ENCODE results near the gene CD80.

CD80 gene

GRCh38 chr3:119492810-119493209 lies 66.6 kb downstream of the CD80 start:
- DNase-seq (ENCODE audit: low read depth in 1 of 2, low spot score in 1 of 2) = no peak
- no peak for TF ChIP-seq JUND (IDR thresholded peaks at IDR 0.05; ENCODE audit: low read depth)
- in situ Hi-C loops (cut with HindIII; ENCODE audit: low pct_unique_long_range_greater_than_20kb, low sequenced_read_pairs) = no loop called here

- no peak for DNase-seq (ENCODE audit: low read depth in 1 of 2, low spot score in 1 of 2)
- in situ Hi-C loops (cut with HindIII; ENCODE audit: low pct_unique_long_range_greater_than_20kb, low sequenced_read_pairs) = no loop called here
- TF ChIP-seq JUND (IDR thresholded peaks at IDR 0.05; ENCODE audit: low read depth) = no peak
These were observed 67.3 kb downstream of the CD80 start for GRCh38 chr3:119492128-119492527.

- no peak for DNase-seq (ENCODE audit: low read depth in 1 of 2, low spot score in 1 of 2)
- no peak for TF ChIP-seq JUND (IDR thresholded peaks at IDR 0.05; ENCODE audit: low read depth)
- in situ Hi-C loops (cut with HindIII; ENCODE audit: low pct_unique_long_range_greater_than_20kb, low sequenced_read_pairs) = no loop called here
These were observed 69.3 kb downstream of the CD80 start for GRCh38 chr3:119490153-119490552.

GRCh38 chr3:119485563-119485962 lies 73.9 kb downstream of the CD80 start:
- no peak for TF ChIP-seq JUND (IDR thresholded peaks at IDR 0.05; ENCODE audit: low read depth)
- in situ Hi-C loops (cut with HindIII; ENCODE audit: low pct_unique_long_range_greater_than_20kb, low sequenced_read_pairs) = no loop called here
- no peak for DNase-seq (ENCODE audit: low read depth in 1 of 2, low spot score in 1 of 2)

DNA sequence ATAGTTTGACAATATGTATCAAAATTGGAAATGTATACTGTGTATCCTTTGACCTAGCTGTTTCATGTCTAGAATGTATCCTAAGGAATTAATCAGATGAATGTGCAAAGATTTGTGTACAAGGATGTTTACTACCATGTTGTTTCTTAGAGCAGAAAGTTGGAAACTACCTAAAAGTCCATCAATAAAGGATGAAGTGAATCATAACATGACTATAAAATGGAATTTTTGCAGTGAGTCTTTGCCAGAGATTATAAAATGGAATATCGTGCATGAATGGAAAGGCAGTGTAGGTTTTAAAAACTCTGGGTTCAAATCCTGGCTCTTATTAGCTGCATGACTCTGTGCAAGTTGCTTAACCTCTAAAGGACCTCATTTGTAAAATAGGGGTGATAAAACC lies 76.3 kb downstream of the CD80 start:
- no peak for DNase-seq (ENCODE audit: low read depth in 1 of 2, low spot score in 1 of 2)
- TF ChIP-seq JUND (IDR thresholded peaks at IDR 0.05; ENCODE audit: low read depth) = no peak
- in situ Hi-C loops (cut with HindIII; ENCODE audit: low pct_unique_long_range_greater_than_20kb, low sequenced_read_pairs) = no loop called here

GRCh38 chr3:119481079-119481478 lies 78.3 kb downstream of the CD80 start:
- TF ChIP-seq JUND (IDR thresholded peaks at IDR 0.05; ENCODE audit: low read depth) = no peak
- in situ Hi-C loops (cut with HindIII; ENCODE audit: low pct_unique_long_range_greater_than_20kb, low sequenced_read_pairs) = no loop called here
- DNase-seq (ENCODE audit: low read depth in 1 of 2, low spot score in 1 of 2) = no peak

Measured in T47D (cell line).